ENCODE data around the gene UBE2D4.
"Not testable (repeated sequence)": the region's sequence is repeated elsewhere in the genome, so short reads cannot be mapped to it uniquely, and the experiment has no call there.

Gene UBE2D4

GRCh38 chr7:43914795-43915194 lies 11.4 kb upstream of the UBE2D4 start:
- no peak for DNase-seq

DNA sequence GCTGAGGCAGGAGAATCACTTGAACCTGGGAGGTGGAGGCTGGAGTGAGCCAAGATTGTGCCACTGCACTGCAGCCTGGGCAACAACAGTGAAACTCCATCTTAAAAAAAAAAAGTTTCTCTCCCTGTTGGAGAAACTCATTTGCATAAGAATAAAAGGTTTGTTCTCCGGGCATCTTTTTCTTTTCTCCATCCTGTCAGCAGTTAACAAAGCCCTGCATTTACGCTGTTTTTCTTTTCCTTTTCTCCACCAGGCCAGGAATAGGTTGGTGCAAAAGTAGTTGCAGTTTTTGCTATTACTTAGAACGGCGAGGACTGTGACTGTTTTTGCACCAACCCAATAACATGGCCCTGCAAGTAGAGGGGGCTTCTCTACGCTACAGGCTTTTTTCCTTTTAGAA lies 10.3 kb upstream of the UBE2D4 start:
- no peak for DNase-seq

DNA sequence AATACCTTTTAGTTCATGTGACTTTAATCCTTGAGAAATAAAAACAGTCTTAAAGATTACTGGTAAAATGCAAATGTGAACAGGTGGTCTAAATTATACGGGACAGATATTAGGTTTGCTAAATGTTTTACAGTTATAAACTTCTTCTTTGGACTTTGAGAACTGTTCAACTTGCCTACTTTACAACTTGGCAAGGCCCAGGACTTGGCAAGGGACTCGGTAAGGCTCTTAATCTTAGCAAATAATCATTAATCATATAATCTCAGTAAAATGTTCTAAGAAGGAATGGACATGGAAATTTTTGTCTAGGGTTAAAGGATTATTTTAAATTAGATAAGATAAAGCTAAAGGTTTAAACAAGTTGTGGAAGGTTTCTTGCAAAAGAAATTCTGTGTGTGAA lies 4.8 kb upstream of the UBE2D4 start:
- DNase-seq, result no peak

- DNase-seq, result no peak
These were observed 3.5 kb upstream of the UBE2D4 start for GRCh38 chr7:43922726-43923125.

GRCh38 chr7:43926798-43927123 lies 525 bp downstream of the UBE2D4 start:
- DNase-seq, result no peak

GRCh38 chr7:43927810-43928209 lies 1.6 kb downstream of the UBE2D4 start:
- DNase-seq, result no peak

GRCh38 chr7:43929529-43930457 lies 3.6 kb downstream of the UBE2D4 start:
- no peak for DNase-seq

DNA sequence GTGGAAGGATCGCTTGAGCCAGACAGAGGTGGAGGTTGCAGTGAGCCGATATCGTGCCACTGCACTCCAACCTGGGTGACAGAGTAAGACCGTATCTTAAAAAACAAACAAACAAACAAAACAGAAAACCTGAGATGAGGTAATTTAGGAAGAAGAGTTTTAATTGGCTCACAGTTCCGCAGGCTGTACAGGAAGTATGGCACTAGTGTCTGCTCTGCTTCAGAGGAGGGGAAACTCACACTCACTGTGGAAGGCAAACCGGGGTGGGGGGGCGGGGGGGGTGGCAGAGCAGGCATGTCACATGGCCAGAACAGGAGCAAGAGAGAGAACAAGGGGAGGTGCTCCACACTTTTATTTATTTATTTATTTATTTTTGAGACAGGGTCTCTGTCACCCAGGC lies 5.1 kb downstream of the UBE2D4 start:
- no peak for DNase-seq

- DNase-seq, result no peak
These were observed 7.8 kb downstream of the UBE2D4 start for GRCh38 chr7:43933902-43934560.

GRCh38 chr7:43937444-43937843 lies 11.2 kb downstream of the UBE2D4 start:
- DNase-seq, result no peak

- DNase-seq, result no peak
These were observed 12.8 kb downstream of the UBE2D4 start for GRCh38 chr7:43938892-43939482.

DNA sequence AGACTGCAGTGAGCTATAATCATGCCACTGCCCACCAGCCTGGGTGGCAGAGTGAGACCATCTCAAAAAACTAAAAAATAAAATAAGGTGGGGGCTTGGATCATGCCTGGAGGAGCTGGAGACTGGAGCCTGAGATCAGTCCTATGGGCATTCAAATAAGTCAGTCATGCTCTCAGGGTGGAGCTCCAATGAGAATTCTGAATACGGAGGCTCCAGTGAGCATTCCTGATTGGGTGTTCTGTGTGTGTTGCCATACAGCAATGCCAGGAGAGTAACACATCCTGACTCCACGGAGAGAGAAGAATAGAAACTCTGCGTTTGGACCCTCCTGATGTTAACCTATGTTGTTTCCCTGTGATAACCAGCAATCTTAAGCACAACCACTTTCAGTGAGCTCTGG lies 16.0 kb downstream of the UBE2D4 start:
- DNase-seq, result no peak

DNA sequence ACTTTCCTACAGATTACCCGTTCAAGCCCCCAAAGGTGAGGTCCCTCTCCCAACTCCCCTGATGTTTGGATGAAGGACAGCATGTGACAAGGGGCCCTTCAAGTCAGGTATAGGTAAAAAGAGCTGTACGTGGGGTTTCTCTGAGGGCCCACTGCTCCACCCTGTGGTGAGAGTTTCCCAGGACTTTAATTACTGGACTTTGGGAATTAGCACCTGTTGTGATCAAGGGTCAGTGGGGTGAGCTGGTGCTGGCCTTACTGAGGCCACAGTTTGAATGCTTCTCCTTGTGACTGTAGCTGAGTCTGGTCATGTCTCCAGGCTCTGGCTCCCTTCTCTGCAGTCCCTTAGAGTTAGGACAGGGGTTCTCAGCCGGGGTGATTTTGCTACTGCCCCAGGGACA lies 16.8 kb downstream of the UBE2D4 start:
- DNase-seq, result no peak

GRCh38 chr7:43943417-43944187 lies 17.4 kb downstream of the UBE2D4 start:
- DNase-seq, result no peak

GRCh38 chr7:43944286-43944685 lies 18.1 kb downstream of the UBE2D4 start:
- no peak for DNase-seq

GRCh38 chr7:43952028-43952427 lies 25.8 kb downstream of the UBE2D4 start:
- DNase-seq, result no peak

DNA sequence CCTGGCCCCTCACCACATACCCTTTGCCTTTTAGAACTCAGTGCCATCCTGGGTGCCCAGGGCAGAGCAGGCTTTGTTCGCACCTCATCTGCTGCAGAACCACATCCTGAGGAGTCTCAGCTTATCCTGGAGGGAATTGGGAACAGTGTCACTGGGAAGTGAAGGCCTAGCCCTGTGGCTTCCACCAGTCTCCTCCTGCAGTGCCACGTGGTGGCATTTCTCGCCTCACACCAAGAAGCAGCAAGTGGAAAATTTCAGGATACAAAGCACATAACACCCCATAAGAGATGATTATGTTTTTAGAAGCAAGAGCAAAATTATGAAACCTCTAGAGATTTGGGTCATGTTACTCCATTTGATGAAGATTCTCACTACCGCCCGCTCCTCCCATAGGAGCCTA lies 26.8 kb downstream of the UBE2D4 start:
- DNase-seq, result no peak

- no peak for DNase-seq
These were observed 28.4 kb downstream of the UBE2D4 start for GRCh38 chr7:43954524-43955228.

- DNase-seq, result no peak
These were observed 29.8 kb downstream of the UBE2D4 start for GRCh38 chr7:43956027-43956426.

DNA sequence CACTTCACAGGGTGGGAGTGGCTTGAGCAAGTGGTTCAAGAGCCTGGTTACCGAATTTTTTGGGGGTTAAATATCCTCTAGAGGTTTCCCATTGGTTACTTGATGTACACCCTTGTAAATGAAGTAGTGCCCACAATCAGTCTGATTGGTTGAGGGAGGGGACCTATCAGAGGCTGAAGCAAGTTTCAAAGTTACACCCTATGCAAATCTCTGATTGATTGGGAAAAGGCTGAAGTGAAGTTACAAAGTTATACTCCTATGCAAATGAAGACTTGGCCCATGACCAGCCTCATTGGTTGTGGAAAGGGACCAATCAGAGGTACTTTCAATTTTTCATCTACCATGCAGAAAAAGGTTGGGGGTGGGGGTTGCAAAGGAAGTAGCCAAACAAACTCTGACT lies 34.7 kb downstream of the UBE2D4 start:
- DNase-seq, result no peak

- not testable (repeated sequence) for DNase-seq
These were observed 40.2 kb downstream of the UBE2D4 start for GRCh38 chr7:43966392-43966791.

DNA sequence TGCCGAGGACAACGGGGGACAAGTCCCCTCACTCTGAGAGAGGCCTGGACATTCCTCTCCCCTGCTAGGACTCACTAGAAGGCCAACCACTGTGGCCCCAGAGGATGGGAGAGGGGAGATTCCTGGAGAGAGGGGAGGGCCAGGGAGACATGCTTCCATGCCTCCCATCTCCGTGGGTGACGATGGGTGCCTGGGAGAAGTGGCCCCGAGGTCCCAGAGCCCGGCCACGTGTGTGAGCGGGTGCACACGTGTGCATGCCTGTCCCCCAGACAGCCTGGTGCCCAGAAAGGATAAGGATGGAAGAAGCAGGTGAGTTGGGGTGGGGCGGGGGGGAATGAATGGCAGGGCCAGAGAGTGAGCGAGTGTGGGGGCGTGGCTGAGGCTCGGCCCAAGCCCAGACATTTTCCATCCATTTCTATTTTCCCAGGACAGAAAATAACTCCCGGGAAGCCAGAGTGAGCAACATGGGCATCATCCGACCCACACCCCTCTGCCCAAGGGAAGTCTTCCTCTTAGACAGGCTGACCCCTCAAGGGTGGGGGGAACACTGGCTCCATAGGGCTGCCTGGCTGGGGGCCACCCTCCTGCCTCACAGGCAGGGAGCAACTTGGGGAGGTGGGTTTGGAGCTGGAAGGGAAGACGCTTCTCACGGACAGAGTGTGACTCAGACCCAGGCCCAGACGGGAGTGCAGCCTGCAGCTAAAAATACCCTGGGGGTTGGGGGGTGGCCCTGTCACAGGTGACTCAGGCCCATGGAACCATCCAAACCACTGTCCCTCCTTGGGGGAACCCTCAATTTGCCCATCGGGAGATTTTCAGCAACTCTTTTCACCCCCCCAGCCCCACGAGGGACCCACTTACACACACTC lies 42.2 kb downstream of the UBE2D4 start:
- not testable (repeated sequence) for DNase-seq

All from activated CD4-positive, alpha-beta T cell treated with anti-CD3 and anti-CD28 coated beads for 4 hours (primary cell).